Measurements from ENCODE around the gene DTWD2.

DNA sequence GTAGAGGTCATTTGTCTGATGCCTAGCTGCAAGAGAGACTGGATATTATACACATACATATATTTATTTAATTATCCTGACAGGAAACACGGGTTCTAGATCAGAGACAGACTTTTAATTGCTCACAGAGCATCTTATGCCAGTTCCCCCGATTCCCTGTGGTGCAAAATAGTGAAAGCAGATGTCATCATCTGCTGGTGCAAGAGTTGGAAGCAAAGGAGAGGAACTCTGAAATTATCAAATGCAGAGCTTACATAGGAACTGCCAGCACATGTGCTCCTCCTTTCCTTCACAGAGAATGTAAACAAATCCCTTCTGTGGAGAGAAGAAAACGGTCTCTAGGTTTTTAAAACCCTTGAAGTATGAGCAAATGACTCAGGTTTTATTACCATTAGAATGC, 69.3 kb downstream of the DTWD2 start:
- TF ChIP-seq, protein P1, sequence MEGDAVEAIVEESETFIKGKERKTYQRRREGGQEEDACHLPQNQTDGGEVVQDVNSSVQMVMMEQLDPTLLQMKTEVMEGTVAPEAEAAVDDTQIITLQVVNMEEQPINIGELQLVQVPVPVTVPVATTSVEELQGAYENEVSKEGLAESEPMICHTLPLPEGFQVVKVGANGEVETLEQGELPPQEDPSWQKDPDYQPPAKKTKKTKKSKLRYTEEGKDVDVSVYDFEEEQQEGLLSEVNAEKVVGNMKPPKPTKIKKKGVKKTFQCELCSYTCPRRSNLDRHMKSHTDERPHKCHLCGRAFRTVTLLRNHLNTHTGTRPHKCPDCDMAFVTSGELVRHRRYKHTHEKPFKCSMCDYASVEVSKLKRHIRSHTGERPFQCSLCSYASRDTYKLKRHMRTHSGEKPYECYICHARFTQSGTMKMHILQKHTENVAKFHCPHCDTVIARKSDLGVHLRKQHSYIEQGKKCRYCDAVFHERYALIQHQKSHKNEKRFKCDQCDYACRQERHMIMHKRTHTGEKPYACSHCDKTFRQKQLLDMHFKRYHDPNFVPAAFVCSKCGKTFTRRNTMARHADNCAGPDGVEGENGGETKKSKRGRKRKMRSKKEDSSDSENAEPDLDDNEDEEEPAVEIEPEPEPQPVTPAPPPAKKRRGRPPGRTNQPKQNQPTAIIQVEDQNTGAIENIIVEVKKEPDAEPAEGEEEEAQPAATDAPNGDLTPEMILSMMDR (conservative IDR thresholded peaks at IDR 0.05; ENCODE audit: low read depth, low read length) = no peak
- TF ChIP-seq CHD1 (IDR thresholded peaks at IDR 0.05; ENCODE audit: low read depth, low read length) (no peak), RAD21 (IDR thresholded peaks at IDR 0.05; ENCODE audit: low read length) (no peak)
